Tibial artery (tissue), 4 donors: ENCODE measurements around the gene F7.

Experiments used
- DNase-seq, 2 donors: peaks; one replicate each; pipeline ENCODE4 v3.0.0-alpha.2; 2019
- H3K27ac ChIP-seq, 2 donors: fragments of 200-600 bp; sonication (generic) in 1 of 2; 1 replicate in 1 of 2; 2 replicates in 1 of 2; pipeline ENCODE4 v1.5.1; 2018 to 2019; ENCODE audit warnings: mild to moderate bottlenecking in 1 of 2
- H3K27me3 ChIP-seq, 2 donors: fragments of 200-600 bp; sonication (generic) in 1 of 2; one replicate each; pipeline versions ENCODE4 v1.5.1 to v1.6.0; 2016 to 2019
- H3K36me3 ChIP-seq, 3 donors: fragments of 200-600 bp; sonication (generic) in 2 of 3; one replicate each; pipeline ENCODE4 v1.5.1; 2016 to 2019; ENCODE audit warnings: mild to moderate bottlenecking in 2 of 3
- H3K4me1 ChIP-seq, 4 donors: fragments of 200-600 bp; sonication (generic) in 2 of 4; 1 replicate in 3 of 4; 2 replicates in 1 of 4; pipeline ENCODE4 v1.5.1; 2016 to 2019
- H3K4me3 ChIP-seq, 2 donors: fragments of 200-600 bp; sonication (generic) in 1 of 2; 1 replicate in 1 of 2; 2 replicates in 1 of 2; pipeline ENCODE4 v1.5.1; 2018 to 2019; ENCODE audit warnings: mild to moderate bottlenecking in 2 of 2
- H3K9me3 ChIP-seq, 3 donors: fragments of 200-600 bp; sonication (generic) in 1 of 3; one replicate each; pipeline ENCODE4 v1.5.1; 2016 to 2019
- intact Hi-C: fragments of 100-400 bp; cut with DNase I; formaldehyde crosslinking; loops from one replicate; pipeline ENCODE4 v1.15.0; 2023; ENCODE audit warnings: low total_unique reads
- TF ChIP-seq, protein P1 (sequence below), 2 experiments: fragments of 200-600 bp in 1 of 2; fragments of 450-650 bp in 1 of 2; IDR thresholded peaks; one replicate each; pipeline ENCODE4 v1.5.1; 2017 to 2019; ENCODE audit warnings: antibody characterized with exemption in 2 of 2, mild to moderate bottlenecking in 1 of 2, moderate library complexity in 1 of 2

The F7 gene

DNA sequence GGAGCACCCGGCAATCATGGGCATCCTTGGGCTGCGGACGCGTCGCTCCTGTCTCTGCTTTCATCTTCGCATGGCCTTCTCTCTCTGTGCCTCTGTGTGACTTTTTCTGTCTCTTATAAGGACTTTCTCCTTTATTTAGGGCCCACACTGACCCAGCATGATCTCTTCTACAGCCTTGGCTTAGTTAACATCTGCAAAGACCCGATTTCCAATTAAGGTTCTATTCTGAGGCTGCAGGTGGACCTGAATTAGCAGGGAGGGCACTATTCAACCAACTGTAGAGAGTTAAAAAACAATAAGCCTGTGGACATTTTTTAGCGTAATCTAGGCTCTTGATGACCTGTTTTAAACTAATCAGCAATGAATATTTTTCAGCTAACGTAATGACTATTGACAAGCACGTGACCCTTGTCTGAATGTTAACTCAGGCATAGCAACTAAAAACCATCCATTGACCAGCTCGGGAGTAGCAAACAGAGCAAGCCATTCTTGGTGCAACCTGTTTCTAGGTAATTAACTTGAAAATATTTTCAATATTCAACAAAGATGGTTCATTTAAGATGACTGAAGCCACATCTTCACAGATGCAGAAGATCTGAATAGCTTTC lies 32.2 kb downstream of the F7 start:
- Histone ChIP-seq H3K27me3 (no peaks in the 10 kb centered on the region), H3K9me3 (no peaks in the 10 kb centered on the region), H3K36me3 (no peaks in the 10 kb centered on the region), H3K4me1 (no peaks in the 10 kb centered on the region), H3K4me3 (no peak overlapping the region), H3K27ac (no peak overlapping the region)
- intact Hi-C loops: no loop called here
- TF ChIP-seq, protein P1, sequence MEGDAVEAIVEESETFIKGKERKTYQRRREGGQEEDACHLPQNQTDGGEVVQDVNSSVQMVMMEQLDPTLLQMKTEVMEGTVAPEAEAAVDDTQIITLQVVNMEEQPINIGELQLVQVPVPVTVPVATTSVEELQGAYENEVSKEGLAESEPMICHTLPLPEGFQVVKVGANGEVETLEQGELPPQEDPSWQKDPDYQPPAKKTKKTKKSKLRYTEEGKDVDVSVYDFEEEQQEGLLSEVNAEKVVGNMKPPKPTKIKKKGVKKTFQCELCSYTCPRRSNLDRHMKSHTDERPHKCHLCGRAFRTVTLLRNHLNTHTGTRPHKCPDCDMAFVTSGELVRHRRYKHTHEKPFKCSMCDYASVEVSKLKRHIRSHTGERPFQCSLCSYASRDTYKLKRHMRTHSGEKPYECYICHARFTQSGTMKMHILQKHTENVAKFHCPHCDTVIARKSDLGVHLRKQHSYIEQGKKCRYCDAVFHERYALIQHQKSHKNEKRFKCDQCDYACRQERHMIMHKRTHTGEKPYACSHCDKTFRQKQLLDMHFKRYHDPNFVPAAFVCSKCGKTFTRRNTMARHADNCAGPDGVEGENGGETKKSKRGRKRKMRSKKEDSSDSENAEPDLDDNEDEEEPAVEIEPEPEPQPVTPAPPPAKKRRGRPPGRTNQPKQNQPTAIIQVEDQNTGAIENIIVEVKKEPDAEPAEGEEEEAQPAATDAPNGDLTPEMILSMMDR (IDR thresholded peaks at IDR 0.05): no peak
- DNase-seq: no peak

DNA sequence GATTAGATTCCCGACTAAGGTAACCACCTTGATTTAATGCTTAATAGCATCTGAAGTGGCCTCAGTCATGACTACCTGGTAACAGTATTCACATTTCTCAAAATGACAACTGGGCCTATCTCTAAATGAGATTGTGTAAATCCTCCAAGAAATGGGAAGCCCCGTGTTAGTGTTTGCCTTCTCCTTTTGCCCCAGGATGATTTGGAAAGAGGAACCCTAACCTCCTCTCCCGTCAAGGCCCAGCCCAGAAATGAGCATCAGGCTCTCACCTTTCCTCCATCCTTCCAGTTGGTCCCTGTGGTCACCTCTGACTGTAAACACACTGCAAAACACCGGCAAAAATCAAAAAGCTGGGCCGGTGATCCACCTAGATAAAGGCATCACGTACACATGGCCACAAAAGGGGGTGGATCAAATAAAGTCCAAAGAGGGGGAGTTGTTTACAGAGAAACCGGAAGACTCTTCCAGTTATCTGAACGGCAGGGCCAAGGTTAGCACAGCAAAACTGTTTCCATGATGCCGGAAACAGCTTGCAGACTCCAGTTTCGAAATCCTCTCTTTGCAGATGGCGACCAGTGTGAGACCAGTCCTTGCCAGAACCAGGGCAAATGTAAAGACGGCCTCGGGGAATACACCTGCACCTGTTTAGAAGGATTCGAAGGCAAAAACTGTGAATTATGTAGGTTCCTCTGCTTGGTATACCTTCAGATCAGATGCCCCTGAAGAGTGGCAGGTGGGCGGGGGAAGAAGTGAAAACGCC lies 33.4 kb downstream of the F7 start:
- Histone ChIP-seq H3K9me3 (no peaks in the 10 kb centered on the region), H3K36me3 (no peaks in the 10 kb centered on the region), H3K4me1 (no peaks in the 10 kb centered on the region), H3K27me3 (peaks cover 0 to 1% of the 10 kb centered on the region in 2 donors), H3K27ac (no peak overlapping the region), H3K4me3 (no peak overlapping the region)
- DNase-seq: peak; percentile 10 to 48
- intact Hi-C loops: no loop called here
- TF ChIP-seq, protein P1 (IDR thresholded peaks at IDR 0.05): no peak

DNA sequence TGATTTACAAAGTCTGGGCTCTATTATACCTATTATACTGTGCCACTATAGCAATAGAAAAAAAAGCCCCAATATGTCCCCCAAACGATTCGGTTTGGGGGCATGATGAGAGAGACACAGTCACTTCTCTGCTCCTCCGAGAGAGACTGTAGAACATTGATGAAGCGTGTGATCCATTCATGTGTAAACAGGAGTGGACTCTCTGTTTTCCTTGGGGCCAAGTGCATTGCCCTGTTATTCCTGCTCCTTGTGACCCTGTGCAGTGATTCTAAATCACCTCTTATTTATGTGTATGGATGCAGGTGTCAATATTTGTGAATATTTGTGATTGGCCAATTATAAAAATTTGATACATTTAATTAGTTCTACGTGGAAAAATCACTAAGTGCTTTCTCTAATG lies 34.0 kb downstream of the F7 start:
- H3K27ac ChIP-seq: no peak overlapping the region
- intact Hi-C loops: no loop called here
- no peaks in the 10 kb centered on the region for H3K4me1 ChIP-seq
- TF ChIP-seq, protein P1 (IDR thresholded peaks at IDR 0.05): no peak
- peaks cover 0 to 5% of the 10 kb centered on the region in 2 donors for H3K27me3 ChIP-seq
- H3K9me3 ChIP-seq: no peaks in the 10 kb centered on the region
- no peaks in the 10 kb centered on the region for H3K36me3 ChIP-seq
- no peak overlapping the region for H3K4me3 ChIP-seq
- DNase-seq: no peak

DNA sequence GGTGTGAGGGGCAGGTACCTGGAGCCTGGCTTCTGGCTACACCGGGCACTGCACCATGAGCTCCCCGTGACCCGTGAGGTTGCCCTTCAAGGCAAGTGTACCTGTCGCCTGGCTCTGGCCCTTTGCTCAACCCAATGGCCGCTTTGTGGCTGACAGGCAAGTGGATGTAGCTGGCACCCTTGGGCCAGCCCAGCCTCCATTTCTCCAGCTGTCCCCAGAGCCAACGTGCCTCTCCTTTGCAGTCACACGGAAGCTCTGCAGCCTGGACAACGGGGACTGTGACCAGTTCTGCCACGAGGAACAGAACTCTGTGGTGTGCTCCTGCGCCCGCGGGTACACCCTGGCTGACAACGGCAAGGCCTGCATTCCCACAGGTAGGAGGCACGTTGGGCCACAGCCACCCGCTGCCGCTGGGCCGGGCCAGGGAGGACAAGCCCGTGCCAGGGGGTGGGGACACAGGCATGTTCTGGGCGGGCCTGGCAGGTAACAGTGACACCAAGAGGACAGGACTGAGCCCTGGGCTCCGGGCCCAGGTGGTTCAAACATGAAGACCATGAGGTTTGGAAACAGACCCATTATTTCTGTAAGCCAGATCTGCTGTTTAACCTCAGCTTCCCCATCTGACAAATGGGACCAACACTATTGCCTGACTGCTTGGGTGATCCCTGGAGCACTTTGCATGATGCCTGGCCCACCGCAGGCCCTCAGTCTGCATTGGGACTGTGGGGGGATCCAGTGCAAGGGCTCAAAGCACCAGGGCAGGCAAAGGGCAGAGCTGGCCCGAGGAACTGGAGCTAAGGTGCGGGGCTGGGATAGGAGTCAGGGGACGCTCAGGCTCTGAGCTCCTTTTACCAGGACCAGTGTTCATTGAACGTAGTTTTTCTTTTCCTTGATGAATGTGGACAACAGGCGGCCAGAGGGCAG lies 35.3 kb downstream of the F7 start:
- peaks cover 0 to 5% of the 10 kb centered on the region in 2 donors for H3K27me3 ChIP-seq
- intact Hi-C loops: no loop called here
- DNase-seq: peak; percentile 19 to 58
- no peaks in the 10 kb centered on the region for H3K9me3 ChIP-seq
- H3K27ac ChIP-seq: no peak overlapping the region
- no peaks in the 10 kb centered on the region for H3K4me1 ChIP-seq
- TF ChIP-seq, protein P1 (IDR thresholded peaks at IDR 0.05): no peak
- H3K36me3 ChIP-seq: no peaks in the 10 kb centered on the region
- no peak overlapping the region for H3K4me3 ChIP-seq

DNA sequence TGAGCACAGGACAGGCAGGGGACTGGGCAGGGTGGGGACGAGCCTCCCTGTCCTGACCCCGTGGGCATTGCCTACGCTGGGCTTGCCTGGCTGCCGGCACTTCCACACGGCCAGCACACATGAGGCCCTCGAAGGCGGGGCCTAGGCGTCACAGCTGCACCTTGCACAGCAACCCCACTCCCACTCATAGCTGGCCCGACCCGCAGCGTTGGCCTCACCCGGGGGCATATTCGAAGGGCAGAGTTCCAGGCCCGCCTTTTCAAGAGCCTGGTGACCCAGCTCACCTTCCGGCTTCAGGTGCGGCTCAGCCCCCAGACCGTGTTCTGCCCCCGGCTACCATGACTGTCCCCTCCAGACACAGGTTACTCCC lies 36.0 kb downstream of the F7 start:
- Histone ChIP-seq H3K4me1 (no peaks in the 10 kb centered on the region), H3K4me3 (no peak overlapping the region), H3K27ac (no peak overlapping the region), H3K36me3 (no peaks in the 10 kb centered on the region), H3K9me3 (no peaks in the 10 kb centered on the region), H3K27me3 (peaks cover 0 to 5% of the 10 kb centered on the region in 2 donors)
- peak in 1 of 2 donors; percentile 50 for DNase-seq
- intact Hi-C loops: no loop called here
- TF ChIP-seq, protein P1 (IDR thresholded peaks at IDR 0.05): no peak
